ENCODE data around the gene ZNF615.
"Not testable (repeated sequence)": the region's sequence is repeated elsewhere in the genome, so short reads cannot be mapped to it uniquely, and the experiment has no call there.

The ZNF615 gene

GRCh38 chr19:51994048-51994644 lies 13.9 kb downstream of the ZNF615 start:
- no peak for TF ChIP-seq CTCF (IDR thresholded peaks at IDR 0.05; ENCODE audit: control extremely low read depth, extremely low read depth, low read depth, missing control alignments)
- POLR2A ChIA-PET, result no interaction called here
- DNase-seq (ENCODE audit: extremely low spot score), result no peak
- CTCF ChIA-PET, result interaction anchor here (1.4 kb wide), 1 partner anchor 11 kb away, joined by 3 read pairs; no protein-coding TSS in a partner anchor

GRCh38 chr19:51993422-51993821 lies 14.6 kb downstream of the ZNF615 start:
- TF ChIP-seq CTCF (IDR thresholded peaks at IDR 0.05; ENCODE audit: control extremely low read depth, extremely low read depth, low read depth, missing control alignments), result no peak
- DNase-seq (ENCODE audit: extremely low spot score), result no peak
- POLR2A ChIA-PET, result no interaction called here
- CTCF ChIA-PET, result interaction anchor here (1.4 kb wide), 1 partner anchor 12 kb away, joined by 3 read pairs; no protein-coding TSS in a partner anchor

GRCh38 chr19:51986309-51987291 lies 21.4 kb downstream of the ZNF615 start, which contains the start of gene ZNF350:
ZNF350 (minus strand) TSS chr19:51986840; CDS start chr19:51974360, 12,480 bp downstream.
- DNase-seq (ENCODE audit: extremely low spot score), result peak; percentile 84
- TF ChIP-seq CTCF (IDR thresholded peaks at IDR 0.05; ENCODE audit: control extremely low read depth, extremely low read depth, low read depth, missing control alignments), result no peak
- CTCF ChIA-PET, result no interaction called here
- POLR2A ChIA-PET, result no interaction called here

GRCh38 chr19:51983361-51983760 lies 24.6 kb downstream of the ZNF615 start:
- DNase-seq (ENCODE audit: extremely low spot score), result no peak
- ChIA-PET POLR2A (no interaction called here), CTCF (no interaction called here)
- no peak for TF ChIP-seq CTCF (IDR thresholded peaks at IDR 0.05; ENCODE audit: control extremely low read depth, extremely low read depth, low read depth, missing control alignments)

GRCh38 chr19:51980926-51981325 lies 27.1 kb downstream of the ZNF615 start:
- DNase-seq (ENCODE audit: extremely low spot score); POLR2A ChIA-PET; CTCF ChIA-PET: not testable (repeated sequence)

GRCh38 chr19:51980116-51980736 lies 27.8 kb downstream of the ZNF615 start:
- ChIA-PET CTCF (no interaction called here), POLR2A (no interaction called here)
- DNase-seq (ENCODE audit: extremely low spot score), result no peak
- no peak for TF ChIP-seq CTCF (IDR thresholded peaks at IDR 0.05; ENCODE audit: control extremely low read depth, extremely low read depth, low read depth, missing control alignments)

Data from GM10248 (cell line).